Head of caudate nucleus (tissue), 42 donors: ENCODE results near the gene MOSPD3.
A peak's percentile ranks its signal among the peaks of the same experiment; 100 is the strongest.
"Not testable (repeated sequence)": the region's sequence is repeated elsewhere in the genome, so short reads cannot be mapped to it uniquely, and the experiment has no call there.

Source experiments
- DNase-seq, 42 donors: peaks; one replicate each; pipeline versions ENCODE4 v3.0.0 to v3.0.0-alpha.2; 2020 to 2021; ENCODE audit warnings: mixed read lengths in 7 of 42
- intact Hi-C: fragments of 100-400 bp; cut with DNase I; formaldehyde crosslinking; loops from one replicate; pipeline ENCODE4 v1.15.0; 2022

Gene MOSPD3

DNA sequence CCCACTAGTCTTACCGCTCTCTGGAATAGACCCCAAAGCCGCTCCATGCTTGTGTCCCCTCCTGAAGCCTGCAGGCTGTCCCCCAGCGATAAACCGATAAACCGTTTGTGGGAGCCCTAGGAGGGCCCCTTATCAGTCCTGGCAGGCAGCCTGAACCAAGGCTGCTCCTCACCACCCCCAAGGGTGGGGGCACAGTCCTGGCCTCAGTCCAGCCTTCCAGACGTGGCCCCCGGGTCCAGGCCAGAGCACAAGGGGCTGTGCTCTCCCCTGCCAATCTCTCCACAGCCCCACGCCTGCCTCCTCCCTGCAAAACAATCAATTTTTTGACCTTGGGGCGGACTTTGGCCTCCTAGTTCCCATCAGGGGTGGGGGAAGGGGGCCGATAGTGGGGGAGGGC lies 29.1 kb downstream of the MOSPD3 start, which contains the start of gene TFR2:
Gene TFR2, minus strand, starts transcription at position 90 of the 397 bp plus-strand sequence. Its CDS starts 43 bp downstream, at position 47.
- intact Hi-C loops: no loop called here

DNA sequence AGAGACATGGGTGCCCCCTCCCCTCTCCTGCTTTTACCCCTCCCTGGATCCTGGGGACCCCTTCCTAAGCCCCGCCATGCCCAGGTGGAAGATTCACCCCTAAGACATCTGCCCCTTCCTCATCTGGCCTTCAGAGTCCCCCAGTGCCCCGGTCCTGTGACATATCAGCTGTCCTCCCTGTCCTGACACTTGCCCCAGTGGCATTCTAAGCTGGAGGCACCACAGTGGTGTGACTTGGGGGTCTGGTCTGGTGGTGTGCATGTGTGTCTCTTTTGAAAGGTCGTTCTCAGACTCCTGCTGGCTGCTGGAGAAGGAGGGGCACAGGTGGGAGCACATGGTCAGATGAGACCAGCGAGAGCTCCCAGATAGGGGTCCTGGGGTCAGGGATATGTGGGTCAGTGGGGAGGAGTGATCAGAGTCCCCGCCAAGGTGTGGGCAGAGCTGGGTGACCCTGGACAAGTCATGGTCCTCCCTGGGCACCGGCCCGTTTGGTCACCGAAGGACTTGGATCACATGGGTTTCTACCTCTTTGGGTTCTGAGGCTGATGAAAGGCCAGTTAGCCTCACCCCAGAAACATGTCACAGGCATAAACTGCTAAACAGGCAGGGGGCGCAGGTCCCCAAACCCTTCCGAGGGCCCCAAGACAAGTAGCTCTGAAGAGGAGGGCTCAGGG lies 29.7 kb downstream of the MOSPD3 start:
- no peak for DNase-seq
- intact Hi-C loops: no loop called here

More for the DNA sequence above, 29.1 kb downstream of the MOSPD3 start, which contains the start of gene TFR2:
- no peak for DNase-seq

DNA sequence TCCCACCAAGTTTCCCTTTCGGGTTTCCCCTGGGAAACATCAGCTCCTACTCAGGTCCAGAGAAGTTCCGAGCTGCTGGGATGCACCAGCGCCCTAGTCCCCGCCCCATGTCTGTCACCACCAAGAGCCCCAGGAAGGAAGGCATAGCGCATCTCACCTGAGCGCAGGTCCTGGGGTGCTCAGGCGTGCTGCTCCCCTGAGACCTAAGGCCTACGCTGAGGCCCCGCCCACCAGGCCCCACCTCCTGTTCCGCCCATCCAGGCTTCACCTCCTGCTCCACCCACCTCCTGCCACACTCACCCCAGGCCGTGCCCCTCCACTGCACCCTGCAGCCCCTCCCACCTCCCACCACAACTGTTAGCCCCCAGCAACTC lies 30.2 kb downstream of the MOSPD3 start:
- peak in 8 of 42 donors; percentile 9 to 40 (median 26) for DNase-seq
- intact Hi-C loops: no loop called here

DNA sequence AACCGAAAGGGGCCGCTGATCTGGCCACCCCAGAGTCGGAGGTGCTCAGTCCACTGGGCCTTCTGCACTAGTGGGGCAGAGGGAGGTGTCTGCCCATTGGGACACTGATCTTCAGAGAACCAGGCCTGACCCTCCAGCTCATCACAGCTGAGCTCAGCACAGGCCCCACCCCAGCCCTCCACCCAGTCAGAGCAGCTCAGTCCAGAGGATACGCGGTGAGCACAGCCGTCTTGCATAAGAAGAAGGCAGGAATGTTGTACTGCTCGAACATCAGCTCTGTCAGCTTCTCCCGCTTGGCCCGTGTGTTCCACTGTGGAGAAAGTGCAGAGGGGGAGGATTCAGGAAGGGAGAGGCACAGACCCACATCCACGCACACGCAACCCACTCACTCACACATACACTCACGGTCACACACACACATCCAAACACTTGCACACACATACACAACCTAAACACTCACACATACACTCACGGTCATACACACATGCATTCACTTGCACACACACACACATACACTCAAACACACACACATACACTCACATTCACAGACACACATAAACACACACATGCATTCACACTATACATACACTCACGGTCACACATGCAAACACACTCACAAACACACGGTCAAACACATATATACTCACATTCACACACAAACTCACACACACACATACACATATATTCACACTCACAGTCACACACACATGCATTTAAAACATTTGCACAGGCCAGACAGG lies 37.7 kb downstream of the MOSPD3 start:
- no peak for DNase-seq

DNA sequence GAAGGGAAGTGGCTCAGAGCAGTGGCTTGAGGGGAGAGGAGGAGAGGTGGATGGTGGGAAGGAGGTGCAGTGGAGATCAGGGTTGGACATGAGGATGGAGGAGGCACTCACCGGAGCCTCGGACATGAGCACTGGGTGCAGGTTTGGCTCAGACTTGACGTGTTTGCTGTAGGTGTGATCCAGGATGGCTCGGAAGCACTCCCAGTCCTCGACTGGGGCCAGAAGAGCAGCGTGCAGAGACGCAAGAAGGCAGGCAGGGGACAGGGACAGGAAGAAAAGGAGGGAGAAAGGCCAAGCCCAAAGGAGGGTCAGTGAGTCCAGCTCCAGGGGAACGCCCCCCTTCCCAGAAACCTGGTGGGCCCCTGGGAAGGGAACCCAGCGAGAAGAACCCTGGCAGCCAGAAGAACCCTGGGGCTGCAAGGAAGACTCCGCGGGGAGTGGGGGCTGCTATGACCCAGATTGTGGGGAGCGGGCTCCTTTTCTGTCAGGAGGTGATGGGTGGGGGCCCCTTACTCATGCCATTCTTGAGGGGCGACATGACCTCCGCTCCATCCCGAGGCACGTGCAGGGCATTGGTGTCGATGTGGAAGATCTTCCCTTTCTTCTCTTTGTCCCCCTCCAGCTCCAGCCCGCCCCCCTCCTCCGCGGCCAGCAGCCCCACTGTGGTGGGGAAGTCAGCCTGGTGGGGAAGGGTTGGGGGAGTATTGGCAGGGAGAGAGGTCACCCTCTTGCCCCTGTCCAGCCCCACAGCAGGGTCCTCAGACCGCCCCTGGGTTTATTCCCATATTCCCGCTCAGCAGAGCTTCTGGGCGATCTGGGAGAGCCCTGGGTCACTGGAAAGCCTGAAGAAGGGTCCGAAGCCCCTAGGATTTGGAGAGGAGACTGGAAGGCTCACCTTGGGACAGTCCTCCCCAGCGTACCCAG lies 42.8 kb downstream of the MOSPD3 start:
- intact Hi-C loops: no loop called here
- no peak for DNase-seq

More for the DNA sequence above, 37.7 kb downstream of the MOSPD3 start:
- intact Hi-C loops: no loop called here

DNA sequence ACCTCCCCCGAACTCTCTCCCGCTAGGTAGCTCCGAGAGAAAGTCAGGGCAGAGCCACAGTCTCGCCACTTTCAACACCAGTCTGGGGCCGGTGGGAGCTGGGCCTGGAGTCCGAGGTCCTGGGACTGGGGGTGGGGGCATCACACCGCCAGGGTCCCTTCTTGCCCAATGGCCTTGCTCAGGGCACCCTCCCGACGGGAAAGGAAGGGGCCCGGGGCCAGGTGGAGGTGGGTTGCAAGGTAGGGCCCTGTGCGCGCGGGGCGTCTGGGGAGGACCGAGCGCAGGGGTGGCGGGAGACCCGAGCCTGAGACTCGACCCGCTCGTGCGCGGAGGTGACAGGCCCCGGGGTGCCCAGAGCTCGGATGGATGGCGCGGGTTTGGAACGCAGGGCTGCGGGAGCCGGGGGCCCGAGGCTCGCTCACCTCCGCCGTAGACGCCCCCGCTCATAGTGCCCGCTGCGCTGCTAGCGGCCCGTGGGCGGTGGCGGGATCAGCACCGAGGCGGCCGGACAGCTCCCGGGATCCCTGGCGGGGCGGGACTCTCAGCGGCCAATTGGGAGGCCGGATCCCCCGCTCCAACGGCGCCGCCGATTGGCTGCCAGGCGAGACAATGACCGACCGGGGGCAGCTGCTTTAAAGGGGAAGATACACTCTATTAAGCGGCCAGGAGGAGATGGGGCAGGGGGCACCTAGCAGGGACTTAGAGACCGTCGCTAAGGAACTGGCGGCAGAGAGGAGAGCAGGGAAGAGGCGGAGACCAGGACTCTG lies 43.8 kb downstream of the MOSPD3 start, which contains the start of gene ACTL6B:
Gene ACTL6B, minus strand, starts transcription at position 541 of the 767 bp plus-strand sequence. Its CDS starts 94 bp downstream, at position 447.
- peak; percentile 60 to 93 (median 84) for DNase-seq
- intact Hi-C loops: no loop called here

DNA sequence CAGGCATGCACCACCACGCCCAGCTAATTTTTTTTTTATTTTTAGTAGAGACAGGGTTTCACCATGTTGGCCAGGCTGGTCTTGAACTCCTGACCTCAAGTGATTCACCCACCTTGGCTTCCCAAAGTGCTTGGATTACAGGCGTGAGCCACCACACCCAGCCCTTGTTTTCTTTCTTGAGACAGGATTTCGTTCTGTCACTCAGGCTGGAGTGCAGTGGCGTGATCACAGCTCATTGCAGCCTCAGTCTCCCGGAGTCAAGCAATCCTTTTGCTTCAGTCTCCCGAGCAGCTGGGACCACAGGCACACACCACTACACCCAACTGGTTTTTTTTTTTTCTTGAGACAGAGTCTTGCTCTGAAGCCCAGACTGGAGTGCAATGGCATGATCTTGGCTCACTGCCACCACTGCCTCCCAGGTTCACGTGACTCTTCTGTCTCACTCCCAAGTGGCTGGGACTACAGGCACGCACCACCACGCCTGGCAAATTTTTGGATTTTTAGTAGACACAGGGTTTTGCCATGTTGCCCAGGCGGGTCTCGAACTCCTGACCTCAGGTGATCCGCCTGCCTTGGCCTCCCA lies 49.9 kb downstream of the MOSPD3 start:
- intact Hi-C loops, DNase-seq: not testable (repeated sequence)
